Hematopoietic multipotent progenitor cell treated with erythropoietin and hydrocortisone succinate and interleukin-3 and kit ligand, for 6 days (in vitro differentiated cells): ENCODE measurements around the gene TRIM26.
"Not testable (repeated sequence)": the region's sequence is repeated elsewhere in the genome, so short reads cannot be mapped to it uniquely, and the experiment has no call there.

Source experiments
- DNase-seq: peaks from one replicate; pipeline ENCODE4 v3.0.0-alpha.2; 2015

The TRIM26 gene

GRCh38 chr6:30169658-30170614 is 43.3 kb downstream of the TRIM26 start:
- peak; percentile 83 for DNase-seq

GRCh38 chr6:30168741-30169140 is 44.5 kb downstream of the TRIM26 start:
- DNase-seq = peak; percentile 64

DNA sequence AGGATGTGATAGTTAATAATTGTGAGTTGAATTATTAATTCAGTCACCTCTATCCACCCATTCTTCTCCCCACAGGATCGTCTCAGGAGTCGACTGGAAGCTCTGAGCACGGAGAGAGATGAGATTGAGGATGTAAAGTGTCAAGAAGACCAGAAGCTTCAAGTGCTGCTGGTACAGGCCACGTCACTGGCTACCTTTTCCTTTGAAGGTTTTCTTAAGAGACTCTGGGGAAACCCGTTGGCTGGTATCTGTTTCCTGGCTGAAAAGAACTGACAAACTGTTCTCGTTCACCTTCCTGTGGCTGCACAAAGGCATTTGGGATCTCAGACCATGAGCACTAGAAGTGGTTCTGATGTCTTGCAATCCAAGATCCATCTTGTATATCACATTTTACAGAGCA is 46.1 kb downstream of the TRIM26 start:
- DNase-seq = no peak

DNA sequence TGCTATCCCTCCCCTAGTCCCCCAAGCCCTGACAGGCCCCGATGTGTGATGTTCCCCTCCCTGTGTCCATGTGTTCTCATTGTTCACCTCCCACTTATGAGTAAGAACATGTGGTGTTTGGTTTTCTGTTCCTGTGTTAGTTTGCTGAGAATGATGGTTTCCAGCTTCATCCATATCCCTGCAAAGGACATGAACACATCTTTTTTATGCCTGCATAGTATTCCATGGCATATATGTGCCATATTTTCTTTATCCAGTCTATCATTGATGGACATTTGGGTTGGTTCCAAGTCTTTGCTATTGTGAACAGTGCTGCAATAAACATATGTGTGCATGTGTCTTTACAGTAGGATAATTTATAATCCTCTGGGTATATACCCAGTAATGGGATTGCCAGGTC is 48.0 kb downstream of the TRIM26 start:
- not testable (repeated sequence) for DNase-seq

DNA sequence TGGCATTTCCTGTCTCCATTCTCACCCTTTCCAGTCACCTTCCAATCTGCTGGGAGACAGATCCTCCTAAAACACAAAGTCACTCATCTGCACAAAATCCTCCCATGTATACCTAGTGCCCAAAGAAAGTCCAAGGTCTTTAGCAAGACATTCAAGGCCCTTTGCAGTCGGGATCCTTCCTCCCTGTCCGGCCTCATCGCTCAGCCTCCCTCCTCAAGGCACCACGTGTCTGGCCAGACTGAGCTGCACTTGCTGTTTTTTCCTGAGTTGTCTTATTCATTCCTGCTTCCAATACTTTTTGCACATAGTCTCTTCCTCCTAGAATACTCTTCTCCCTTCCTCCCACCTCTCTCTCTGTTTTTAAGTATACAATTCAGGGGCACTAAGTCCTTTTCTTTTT is 48.5 kb downstream of the TRIM26 start:
- no peak for DNase-seq

- no peak for DNase-seq
Observed at GRCh38 chr6:30163918-30164654, 49.1 kb downstream of the TRIM26 start.

- DNase-seq = no peak
Observed at GRCh38 chr6:30163090-30163917, 49.9 kb downstream of the TRIM26 start, which contains the start of gene TRIM15. TSS of gene TRIM15 (plus strand) at chr6:30163546. CDS start at chr6:30163685, 139 bp downstream.

- DNase-seq = no peak
Observed at GRCh38 chr6:30162265-30163089, 50.7 kb downstream of the TRIM26 start.

DNA sequence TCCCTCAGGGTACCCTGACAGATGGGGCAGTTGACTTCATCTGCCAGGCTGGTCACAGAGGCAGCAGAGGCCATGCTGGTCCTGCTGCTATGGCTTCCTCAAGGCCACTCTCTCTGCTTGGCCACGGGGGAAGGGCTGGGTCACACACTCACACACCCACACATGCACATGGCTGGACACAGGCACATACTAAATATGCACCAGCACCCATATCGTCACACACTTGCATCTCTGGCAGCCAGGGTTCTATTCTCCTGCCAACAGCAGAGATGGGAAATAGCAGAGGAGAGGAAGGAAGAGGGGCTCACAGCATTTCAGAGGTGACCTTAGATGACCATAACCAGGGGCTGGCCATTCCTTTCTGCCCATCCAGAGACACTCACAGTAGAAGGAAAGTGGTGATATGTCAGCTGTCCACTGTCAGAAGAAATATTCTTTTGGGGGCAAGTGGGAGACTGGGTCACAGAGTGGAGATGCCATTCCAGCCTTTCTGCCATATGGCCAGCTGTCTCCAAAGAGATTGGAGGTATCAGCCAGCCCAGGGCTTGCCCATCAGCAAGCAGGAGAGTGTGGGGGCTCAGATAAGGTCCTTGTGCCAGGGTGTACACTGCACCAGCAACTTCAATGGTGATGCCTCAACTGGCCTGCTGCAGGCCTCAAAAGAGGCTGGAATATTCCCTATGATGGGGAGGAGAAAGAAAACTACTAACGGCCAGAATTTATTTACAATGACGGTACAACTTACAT is 52.2 kb downstream of the TRIM26 start, which contains the start of gene TRIM10:
Gene TRIM10 (minus strand): TSS at position 427 of the 747 bp plus-strand sequence. CDS start 353 bp downstream, at position 74.
- DNase-seq = peak; percentile 91

GRCh38 chr6:30160008-30160784 is 53.0 kb downstream of the TRIM26 start:
- DNase-seq = no peak

DNA sequence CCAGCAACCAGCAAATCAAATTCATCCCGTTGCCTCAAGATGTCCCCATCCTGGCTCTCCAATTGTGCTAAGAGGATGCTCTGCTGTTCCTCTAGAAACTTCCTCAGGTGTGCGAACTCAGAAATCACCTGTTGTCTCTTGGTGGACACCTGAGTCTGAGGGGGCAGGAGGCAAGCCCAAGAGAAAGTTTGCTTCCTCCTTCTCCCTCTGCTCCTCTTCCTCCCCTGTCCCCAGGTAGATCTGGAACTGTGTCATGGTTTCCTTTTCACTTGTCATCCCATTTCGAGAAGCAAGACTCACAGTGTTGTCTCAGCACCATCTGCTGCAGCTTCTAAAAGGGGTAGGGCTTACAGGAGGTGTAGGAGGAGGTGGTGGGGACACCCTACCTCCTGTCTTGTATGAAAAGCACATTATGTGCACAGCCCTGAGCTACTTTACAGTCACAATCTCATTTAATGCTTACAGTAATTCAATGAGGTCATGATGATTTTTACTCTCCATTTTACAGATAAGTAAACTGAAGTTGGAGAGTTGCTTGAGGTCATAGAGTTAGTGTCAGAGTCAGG is 54.6 kb downstream of the TRIM26 start:
- no peak for DNase-seq

- no peak for DNase-seq
Observed at GRCh38 chr6:30157999-30158398, 55.2 kb downstream of the TRIM26 start.

DNA sequence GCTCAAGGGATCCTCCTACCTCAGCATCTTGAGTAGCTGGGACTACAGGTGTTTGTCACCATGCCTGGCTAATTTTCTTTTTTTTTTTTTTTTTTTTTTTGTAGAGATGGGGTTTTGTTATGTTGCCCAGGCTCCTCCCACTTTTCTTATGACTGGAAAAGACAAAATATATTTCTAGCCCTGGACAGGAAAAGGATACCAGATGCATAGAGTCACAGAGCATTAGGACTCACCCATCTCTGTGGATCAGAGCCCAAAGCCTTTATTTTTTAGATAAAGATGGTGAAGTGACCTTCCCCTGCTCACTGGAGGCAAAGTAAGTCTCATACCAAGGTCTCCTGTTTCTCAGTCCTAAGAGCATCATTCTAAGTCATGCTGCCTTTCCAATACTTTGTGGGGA is 55.6 kb downstream of the TRIM26 start:
- no peak for DNase-seq

GRCh38 chr6:30156774-30157173 is 56.4 kb downstream of the TRIM26 start:
- DNase-seq = no peak

- peak; percentile 23 for DNase-seq
Observed at GRCh38 chr6:30156262-30156599, 57.0 kb downstream of the TRIM26 start.

DNA sequence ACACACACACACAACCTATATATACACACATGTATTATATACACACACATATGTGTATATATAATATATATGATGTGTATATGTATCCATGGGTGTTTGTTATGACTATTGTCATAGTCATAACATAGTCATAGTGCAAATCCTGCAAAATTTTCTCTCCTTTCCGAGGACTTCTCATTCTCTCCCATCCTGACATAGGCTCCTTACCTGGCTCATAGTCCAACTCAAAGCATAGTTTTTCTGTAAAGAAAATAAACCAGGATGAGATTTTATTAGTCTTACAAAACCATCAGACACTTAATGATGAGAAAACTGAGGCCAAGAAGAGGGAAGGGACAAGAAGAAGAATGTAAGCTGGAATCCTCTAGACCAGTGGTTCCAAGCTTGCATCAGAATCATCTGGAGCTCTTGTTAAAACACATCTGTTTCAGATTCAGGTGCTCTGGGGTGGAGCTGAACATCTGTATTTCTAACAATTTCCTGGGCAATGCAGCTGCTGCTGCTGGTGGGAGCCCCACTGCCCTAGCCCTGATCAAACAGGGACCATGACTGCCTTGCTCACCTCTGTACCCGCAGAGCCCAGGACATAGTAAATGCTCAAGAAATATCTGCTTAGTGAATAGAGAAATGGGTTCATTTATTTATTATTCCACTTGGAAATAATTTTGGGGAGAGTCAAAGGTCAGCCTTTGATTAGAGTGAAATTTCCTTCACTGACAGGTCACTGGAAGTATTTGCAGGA is 57.5 kb downstream of the TRIM26 start:
- no peak for DNase-seq

- no peak for DNase-seq
Observed at GRCh38 chr6:30154709-30155519, 58.3 kb downstream of the TRIM26 start.

DNA sequence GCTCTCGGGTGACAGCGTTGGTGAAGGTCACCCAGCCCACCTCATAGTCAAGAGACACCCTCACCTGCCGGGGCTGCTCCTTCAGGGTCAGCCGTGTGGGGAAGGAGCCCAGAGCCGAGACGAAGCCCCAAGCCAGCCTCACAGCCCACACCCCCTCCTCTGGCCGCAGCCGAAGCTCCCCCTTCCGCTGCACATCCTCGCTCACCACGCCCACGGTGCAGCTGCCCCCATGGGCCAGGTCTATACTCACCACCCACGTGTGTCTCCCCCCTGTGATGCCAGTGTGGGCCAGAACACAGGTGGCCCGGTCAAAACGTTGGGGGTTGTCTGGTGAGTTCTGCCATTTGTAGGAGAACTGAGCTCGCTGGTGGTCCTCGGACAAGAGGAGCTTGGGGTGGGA is 59.1 kb downstream of the TRIM26 start:
- DNase-seq = no peak
